ENCODE results near the gene RMND5B. TPM values are rescaled to one million over a fixed set of nuclear protein-coding genes. Genes with fewer than 3 reads are reported as not detected.

Gene RMND5B
- polyA plus RNA-seq, 1 donor from 2014 or later = 37.3 TPM

GRCh38 chr5:178191661-178192060 is 60.8 kb downstream of the RMND5B start:
- H2AFZ ChIP-seq (ENCODE audit: low read depth, low read length) = no peak overlapping the region
- no peaks in the 10 kb centered on the region for H3K79me2 ChIP-seq (replicated peaks; ENCODE audit: insufficient read depth, low read length)
- no peaks in the 10 kb centered on the region for H3K9me3 ChIP-seq (ENCODE audit: low read length)
- H3K4me3 ChIP-seq (ENCODE audit: low read length) = no peak overlapping the region
- H3K9ac ChIP-seq (ENCODE audit: low read length) = no peak overlapping the region
- TF ChIP-seq TAF1 (IDR thresholded peaks at IDR 0.05; ENCODE audit: low read depth) = no peak
- no peak for TF ChIP-seq POLR2AphosphoS5 (IDR thresholded peaks at IDR 0.05)
- H3K4me2 ChIP-seq (ENCODE audit: low read length) = no peak overlapping the region
- no peaks in the 10 kb centered on the region for H3K36me3 ChIP-seq (ENCODE audit: insufficient read depth, low read length)
- H3K27me3 ChIP-seq (ENCODE audit: insufficient read depth, low read depth, low read length) = no peaks in the 10 kb centered on the region
- H3K9me2 ChIP-seq (ENCODE audit: insufficient read depth, low read length) = no peaks in the 10 kb centered on the region
- no peak overlapping the region for H3K27ac ChIP-seq (ENCODE audit: low read length)
- no peaks in the 10 kb centered on the region for H4K20me1 ChIP-seq (ENCODE audit: insufficient read depth)
- no peaks in the 10 kb centered on the region for H3F3A ChIP-seq (ENCODE audit: insufficient read depth, low read length, poor library complexity, severe bottlenecking)

- no peak overlapping the region for H3K27ac ChIP-seq (ENCODE audit: low read length)
These were observed 61.4 kb downstream of the RMND5B start for GRCh38 chr5:178192244-178192643.

More at GRCh38 chr5:178192244-178192643, 61.4 kb downstream of the RMND5B start:
- H4K20me1 ChIP-seq (ENCODE audit: insufficient read depth) = no peaks in the 10 kb centered on the region
- H3K9ac ChIP-seq (ENCODE audit: low read length) = no peak overlapping the region
- H3K9me3 ChIP-seq (ENCODE audit: low read length) = no peaks in the 10 kb centered on the region
- H3F3A ChIP-seq (ENCODE audit: insufficient read depth, low read length, poor library complexity, severe bottlenecking) = no peaks in the 10 kb centered on the region
- no peaks in the 10 kb centered on the region for H3K27me3 ChIP-seq (ENCODE audit: insufficient read depth, low read depth, low read length)
- H3K9me2 ChIP-seq (ENCODE audit: insufficient read depth, low read length) = no peaks in the 10 kb centered on the region
- H2AFZ ChIP-seq (ENCODE audit: low read depth, low read length) = no peak overlapping the region
- no peaks in the 10 kb centered on the region for H3K36me3 ChIP-seq (ENCODE audit: insufficient read depth, low read length)
- H3K4me3 ChIP-seq (ENCODE audit: low read length) = no peak overlapping the region
- H3K79me2 ChIP-seq (replicated peaks; ENCODE audit: insufficient read depth, low read length) = no peaks in the 10 kb centered on the region
- no peak overlapping the region for H3K4me2 ChIP-seq (ENCODE audit: low read length)
- TF ChIP-seq CTCF (IDR thresholded peaks at IDR 0.05; ENCODE audit: poor library complexity, severe bottlenecking) (no peak), RAD21 (conservative IDR thresholded peaks at IDR 0.05) (no peak), EP300 (conservative IDR thresholded peaks at IDR 0.05; ENCODE audit: poor library complexity, severe bottlenecking) (no peak), EZH2 (IDR thresholded peaks at IDR 0.05; ENCODE audit: borderline replicate concordance, insufficient read depth, low read length, poor library complexity, severe bottlenecking) (no peak), SMC3 (conservative IDR thresholded peaks at IDR 0.05; ENCODE audit: poor library complexity) (no peak), POLR2AphosphoS5 (IDR thresholded peaks at IDR 0.05) (no peak), TAF1 (IDR thresholded peaks at IDR 0.05; ENCODE audit: low read depth) (no peak), MXI1 (conservative IDR thresholded peaks at IDR 0.05; ENCODE audit: poor library complexity, severe bottlenecking) (no peak), REST (IDR thresholded peaks at IDR 0.05; ENCODE audit: borderline replicate concordance) (no peak)

Data from neural cell (in vitro differentiated cells).